HepG2 (cell line): ENCODE data around the gene JMJD7. TPM values are rescaled to one million over a fixed set of nuclear protein-coding genes. Genes with fewer than 3 reads are reported as not detected.

Experiments used
- ATAC-seq: fragments of 200-7000 bp; cut with Tn5 transposase; 3 replicates; pipeline ENCODE4 v1.9.1; 2020; ENCODE audit warnings: mild to moderate bottlenecking, moderate library complexity
- BruUV-seq: library from RNA; stranded (reverse); fragments of 400-500 nt; replicated peaks from 2 replicates; lab custom pipeline; 2021; lab: Mats Ljungman, UMichigan
- CTCF ChIA-PET: fragments of 300-600 bp; formaldehyde crosslinking; extraction: SDS; loops from one replicate; lab custom pipeline; 2021; ENCODE audit warnings: low total read pairs, inconsistent platforms, low intra/inter-chr PET ratio; lab: Yijun Ruan, JAX
- POLR2A ChIA-PET: fragments of 350-600 bp; sonication (Branson Sonifier 250); formaldehyde crosslinking; loops from one replicate; lab custom pipeline; 2020; ENCODE audit warnings: antibody characterized with exemption, inconsistent platforms; lab: Yijun Ruan, JAX
- DNase-seq: peaks from one replicate; pipeline ENCODE4 v3.0.0-alpha.2; 2015; ENCODE audit warnings: low spot score
- FAIRE-seq: peaks from 3 replicates; lab custom pipeline; 2011; peaks lifted over from hg19 to GRCh38; lab: Jason Lieb, UNC
- H2AFZ ChIP-seq: one replicate; pipeline ENCODE4 v1.6.1; 2011; ENCODE audit warnings: low read length, inconsistent platforms
- H3K27ac ChIP-seq: fragments of 300-600 bp; 3 replicates; pipeline ENCODE4 v1.8.0; 2011; ENCODE audit warnings: mixed run types, mild to moderate bottlenecking, mixed read lengths, low read length, inconsistent platforms; ENCODE audit not compliant: insufficient read depth; ENCODE audit errors: extremely low read length
- H3K27me3 ChIP-seq, 2 experiments: fragments of 200-600 bp in 1 of 2; 2 replicates in 1 of 2; 3 replicates in 1 of 2; pipeline versions ENCODE4 v1.6.0 to v1.8.0; 2011; ENCODE audit warnings: low read length in 2 of 2, mild to moderate bottlenecking in 2 of 2, moderate library complexity in 2 of 2, inconsistent platforms in 1 of 2; ENCODE audit not compliant: insufficient read depth in 2 of 2, control insufficient read depth in 1 of 2
- H3K36me3 ChIP-seq, 2 experiments: fragments of 200-600 bp in 1 of 2; replicated peaks in 1 of 2; 2 replicates in 1 of 2; 3 replicates in 1 of 2; pipeline versions ENCODE4 v1.5.1 to v1.8.0; 2011; ENCODE audit warnings: low read length in 2 of 2, inconsistent platforms in 1 of 2; ENCODE audit not compliant: insufficient read depth in 2 of 2, control insufficient read depth in 1 of 2
- H3K4me1 ChIP-seq: 2 replicates; pipeline ENCODE4 v1.5.1; 2012; ENCODE audit warnings: low read length, inconsistent platforms; ENCODE audit not compliant: insufficient read depth
- H3K4me2 ChIP-seq: 2 replicates; pipeline ENCODE4 v1.6.0; 2011; ENCODE audit warnings: low read depth, low read length, inconsistent platforms
- H3K4me3 ChIP-seq, 3 experiments: fragments of 200-600 bp in 1 of 3; sonication (generic), shearing (Covaris generic) in 1 of 3; replicated peaks in 1 of 3; 2 replicates each; pipeline ENCODE4 v1.5.1; 2011 to 2016; ENCODE audit warnings: low read length in 3 of 3, inconsistent platforms in 2 of 3, low read depth in 2 of 3, mild to moderate bottlenecking in 2 of 3, control low read depth in 1 of 3, mixed read lengths in 1 of 3; ENCODE audit not compliant: insufficient read depth in 1 of 3
- H3K79me2 ChIP-seq: one replicate; pipeline ENCODE4 v1.6.1; 2011; ENCODE audit warnings: low read length, inconsistent platforms; ENCODE audit not compliant: insufficient read depth
- H3K9ac ChIP-seq: 2 replicates; pipeline ENCODE4 v1.6.0; 2011; ENCODE audit warnings: mild to moderate bottlenecking, low read depth, low read length, inconsistent platforms; ENCODE audit not compliant: insufficient read depth
- H3K9me3 ChIP-seq: 2 replicates; pipeline ENCODE4 v1.5.1; 2012; ENCODE audit warnings: mild to moderate bottlenecking, low read length
- H4K20me1 ChIP-seq: 2 replicates; pipeline ENCODE4 v1.6.0; 2011; ENCODE audit warnings: inconsistent platforms, mild to moderate bottlenecking, low read length, moderate library complexity; ENCODE audit not compliant: insufficient read depth
- ADNP ChIP-seq: sonication (generic); formaldehyde crosslinking; IDR thresholded peaks from 2 replicates; pipeline ENCODE4 v1.4.0; 2020; ENCODE audit warnings: missing genetic modification reagents
- DMAP1 ChIP-seq: IDR thresholded peaks from 2 replicates; pipeline ENCODE4 v1.6.1; 2016
- MAZ ChIP-seq, 2 experiments: sonication (generic) in 1 of 2; formaldehyde crosslinking in 1 of 2; IDR thresholded peaks; 2 replicates each; pipeline versions ENCODE4 v1.5.0 to v1.6.1; 2012 to 2020; ENCODE audit warnings: low read depth in 2 of 2, mild to moderate bottlenecking in 2 of 2, borderline replicate concordance in 1 of 2, improper control_type of control experiment in 1 of 2, low read length in 1 of 2, missing genetic modification reagents in 1 of 2, moderate library complexity in 1 of 2
- RFX5 ChIP-seq: IDR thresholded peaks from 2 replicates; pipeline ENCODE4 v1.6.1; 2011; ENCODE audit warnings: low read depth, low read length, improper control_type of control experiment
- RORA ChIP-seq: sonication (generic); formaldehyde crosslinking; IDR thresholded peaks from 2 replicates; pipeline ENCODE4 v1.5.0; 2020; ENCODE audit warnings: mild to moderate bottlenecking, missing genetic modification reagents, moderate library complexity
- ZNF839 ChIP-seq: sonication (generic); formaldehyde crosslinking; IDR thresholded peaks from 2 replicates; pipeline ENCODE4 v1.4.0; 2020; ENCODE audit warnings: missing genetic modification reagents, mild to moderate bottlenecking, borderline replicate concordance
- WGBS: methylation state at CpG from one replicate; pipeline ENCODE4 v1.1.6; 2017; ENCODE audit warnings: low lambda C conversion rate; 5-methylcytosine and 5-hydroxymethylcytosine counted together
- in situ Hi-C: cut with HindIII; loops from 2 replicates; pipeline ENCODE4 v1.10.0; 2017; ENCODE audit warnings: low pct_unique_long_range_greater_than_20kb; ENCODE audit not compliant: extremely low pct_ligation_motif_present
- intact Hi-C: fragments of 100-400 bp; cut with micrococcal nuclease; formaldehyde crosslinking; loops from one replicate; pipeline ENCODE4 v1.10.0; 2022; ENCODE audit not compliant: unreplicated experiment
- polyA plus RNA-seq, 8 experiments: library from polyadenylated mRNA; depleted of rRNA in 3 of 8; stranded (reverse) in 7 of 8; unstranded in 1 of 8; fragments of >200 nt; fragmentation: Illumina TruSeq in 4 of 8; extraction: Trizol in 4 of 8; gene quantifications; 2 replicates each; pipeline versions ENCODE4 v1.2.1 to v1.2.3, GENCODE V29; 2011 to 2016; ENCODE audit warnings: low read depth in 4 of 8, missing spikeins in 1 of 8, mixed read lengths in 1 of 8; ENCODE audit not compliant: insufficient read depth in 1 of 8
- total RNA-seq, 5 experiments: library from RNA; depleted of rRNA; stranded (reverse); fragments of >200 nt; fragmentation: Illumina TruSeq; extraction: Trizol; gene quantifications; 2 replicates each; pipeline ENCODE4 v1.2.3, GENCODE V29; 2016; ENCODE audit warnings: low read depth in 1 of 5
- TF ChIP-seq, protein P1 (sequence below): sonication (generic); formaldehyde crosslinking; IDR thresholded peaks from 2 replicates; pipeline ENCODE4 v1.8.1; 2023; ENCODE audit warnings: mild to moderate bottlenecking, inconsistent platforms, moderate library complexity, missing genetic modification reagents, borderline replicate concordance
- TF ChIP-seq, protein P2 (sequence below), 2 experiments: IDR thresholded peaks; 2 replicates each; pipeline ENCODE4 v1.6.1; 2011 to 2012; ENCODE audit warnings: low read length in 2 of 2, borderline replicate concordance in 1 of 2, low read depth in 1 of 2, mild to moderate bottlenecking in 1 of 2, moderate library complexity in 1 of 2
- TF ChIP-seq, protein P3 (sequence below): sonication (generic); formaldehyde crosslinking; IDR thresholded peaks from 2 replicates; pipeline ENCODE4 v1.5.0; 2020; ENCODE audit warnings: mild to moderate bottlenecking, missing genetic modification reagents
- TF ChIP-seq, protein P4 (sequence below): IDR thresholded peaks from 2 replicates; pipeline ENCODE4 v1.6.1; 2016; ENCODE audit warnings: low read depth
- TF ChIP-seq, protein P5 (sequence below): sonication (generic); formaldehyde crosslinking; IDR thresholded peaks from 2 replicates; pipeline ENCODE4 v1.5.1; 2020; ENCODE audit warnings: missing genetic modification reagents, mild to moderate bottlenecking, borderline replicate concordance

Gene JMJD7
- total and polyA plus RNA-seq, 2 of the 13 experiments (the other 11 are each of a cell fraction or from before 2014, with no cell fraction given): 6.4 to 7.1 TPM

DNA sequence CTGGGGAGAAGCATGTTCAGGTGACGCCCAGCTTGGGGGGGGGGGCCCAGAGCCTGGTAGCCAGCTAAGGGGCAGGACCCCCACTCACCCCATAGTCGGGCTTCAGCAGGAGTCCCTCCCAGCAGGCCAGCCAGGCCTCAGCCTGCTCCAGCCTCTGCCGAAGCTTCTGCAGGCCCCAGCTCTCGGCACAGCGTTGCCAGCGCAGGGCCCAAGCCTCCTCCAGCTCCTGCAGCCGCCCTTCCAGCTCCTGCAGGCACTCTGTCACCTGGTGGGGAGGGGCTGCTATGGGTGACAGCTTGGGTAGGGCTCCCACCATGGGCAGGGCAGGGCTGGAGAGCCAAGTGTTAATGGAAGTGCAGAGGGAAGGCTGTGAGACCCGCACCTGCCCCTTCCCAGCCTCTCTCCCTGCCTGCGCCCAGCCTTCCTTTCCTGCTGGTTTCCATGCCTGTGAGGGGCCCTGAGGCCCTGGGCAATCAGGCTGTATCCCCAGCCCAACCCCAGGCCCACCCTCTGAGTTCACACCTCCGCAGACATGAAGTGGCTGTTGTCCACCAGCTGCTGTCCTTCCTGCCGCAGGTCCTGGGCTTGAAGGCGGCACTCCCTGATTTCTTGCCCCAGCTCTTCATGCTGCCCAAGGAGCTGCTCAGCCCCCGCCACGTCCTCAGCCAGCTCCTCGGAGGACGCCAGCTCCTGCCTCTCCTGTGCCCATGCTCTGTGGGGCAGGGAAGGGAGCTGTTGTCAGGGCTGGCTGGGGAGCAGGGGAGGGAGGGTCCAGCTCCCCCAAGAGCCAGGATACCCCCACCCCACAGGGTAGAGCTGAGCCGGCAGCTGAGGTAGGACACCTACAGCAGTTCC lies 25.1 kb downstream of the JMJD7 start (continued):
- TF ChIP-seq, protein P1, sequence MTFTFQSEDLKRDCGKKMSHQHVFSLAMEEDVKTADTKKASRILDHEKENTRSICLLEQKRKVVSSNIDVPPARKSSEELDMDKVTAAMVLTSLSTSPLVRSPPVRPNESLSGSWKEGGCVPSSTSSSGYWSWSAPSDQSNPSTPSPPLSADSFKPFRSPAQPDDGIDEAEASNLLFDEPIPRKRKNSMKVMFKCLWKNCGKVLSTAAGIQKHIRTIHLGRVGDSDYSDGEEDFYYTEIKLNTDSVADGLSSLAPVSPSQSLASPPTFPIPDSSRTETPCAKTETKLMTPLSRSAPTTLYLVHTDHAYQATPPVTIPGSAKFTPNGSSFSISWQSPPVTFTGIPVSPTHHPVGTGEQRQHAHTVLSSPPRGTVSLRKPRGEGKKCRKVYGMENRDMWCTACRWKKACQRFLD (CRISPR knock-in tag): no peak
- no peak for TF ChIP-seq RFX5
- TF ChIP-seq DMAP1: no peak
- no peak for TF ChIP-seq ADNP (CRISPR knock-in tag)
- TF ChIP-seq, protein P2, sequence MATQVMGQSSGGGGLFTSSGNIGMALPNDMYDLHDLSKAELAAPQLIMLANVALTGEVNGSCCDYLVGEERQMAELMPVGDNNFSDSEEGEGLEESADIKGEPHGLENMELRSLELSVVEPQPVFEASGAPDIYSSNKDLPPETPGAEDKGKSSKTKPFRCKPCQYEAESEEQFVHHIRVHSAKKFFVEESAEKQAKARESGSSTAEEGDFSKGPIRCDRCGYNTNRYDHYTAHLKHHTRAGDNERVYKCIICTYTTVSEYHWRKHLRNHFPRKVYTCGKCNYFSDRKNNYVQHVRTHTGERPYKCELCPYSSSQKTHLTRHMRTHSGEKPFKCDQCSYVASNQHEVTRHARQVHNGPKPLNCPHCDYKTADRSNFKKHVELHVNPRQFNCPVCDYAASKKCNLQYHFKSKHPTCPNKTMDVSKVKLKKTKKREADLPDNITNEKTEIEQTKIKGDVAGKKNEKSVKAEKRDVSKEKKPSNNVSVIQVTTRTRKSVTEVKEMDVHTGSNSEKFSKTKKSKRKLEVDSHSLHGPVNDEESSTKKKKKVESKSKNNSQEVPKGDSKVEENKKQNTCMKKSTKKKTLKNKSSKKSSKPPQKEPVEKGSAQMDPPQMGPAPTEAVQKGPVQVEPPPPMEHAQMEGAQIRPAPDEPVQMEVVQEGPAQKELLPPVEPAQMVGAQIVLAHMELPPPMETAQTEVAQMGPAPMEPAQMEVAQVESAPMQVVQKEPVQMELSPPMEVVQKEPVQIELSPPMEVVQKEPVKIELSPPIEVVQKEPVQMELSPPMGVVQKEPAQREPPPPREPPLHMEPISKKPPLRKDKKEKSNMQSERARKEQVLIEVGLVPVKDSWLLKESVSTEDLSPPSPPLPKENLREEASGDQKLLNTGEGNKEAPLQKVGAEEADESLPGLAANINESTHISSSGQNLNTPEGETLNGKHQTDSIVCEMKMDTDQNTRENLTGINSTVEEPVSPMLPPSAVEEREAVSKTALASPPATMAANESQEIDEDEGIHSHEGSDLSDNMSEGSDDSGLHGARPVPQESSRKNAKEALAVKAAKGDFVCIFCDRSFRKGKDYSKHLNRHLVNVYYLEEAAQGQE (IDR thresholded peaks at IDR 0.05; ENCODE audit: borderline replicate concordance in 1 of 2, low read depth in 1 of 2, low read length in 2 of 2): no peak

DNA sequence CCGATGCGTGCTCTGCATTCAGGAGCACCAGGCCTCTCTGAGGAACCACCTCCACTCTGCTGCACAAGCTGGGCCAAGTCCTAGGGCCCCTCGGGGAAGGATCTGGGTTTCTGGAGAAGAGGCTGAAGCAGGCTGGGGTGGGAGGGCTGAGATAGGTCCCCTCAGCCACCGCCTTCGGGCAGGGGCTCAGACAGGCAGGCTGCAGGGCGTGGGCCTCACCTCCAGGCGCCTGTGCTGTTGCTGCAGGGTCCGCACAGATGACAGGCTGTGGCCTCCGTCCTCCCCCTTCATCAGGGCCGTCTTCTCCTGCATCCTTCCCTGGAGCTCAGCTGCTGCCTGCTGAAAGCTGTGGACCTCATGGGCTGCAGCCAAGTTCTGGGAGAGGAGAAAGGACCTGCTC lies 25.9 kb downstream of the JMJD7 start:
- no peak overlapping the region for H3K4me3 ChIP-seq
- no peak overlapping the region for H2AFZ ChIP-seq
- no peak overlapping the region for H3K9ac ChIP-seq
- no peaks in the 10 kb centered on the region; the same call in 1 of the 2 replicates for H4K20me1 ChIP-seq
- 60% methylated on average over 1 of the region's 10 CpGs for WGBS
- no peaks in the 10 kb centered on the region for H3K9me3 ChIP-seq
- H3K27ac ChIP-seq: no peak overlapping the region
- ChIA-PET CTCF (no interaction called here), POLR2A (no interaction called here)
- no peaks in the 10 kb centered on the region for H3K36me3 ChIP-seq
- in situ Hi-C loops: no loop called here
- FAIRE-seq (no peak), ATAC-seq (no peak), DNase-seq (no peak)
- H3K79me2 ChIP-seq: no peaks in the 10 kb centered on the region
- BruUV-seq: no TSS peak
- intact Hi-C loops: no loop called here
- H3K4me1 ChIP-seq: peaks cover 12% of the 10 kb centered on the region
- H3K27me3 ChIP-seq: peaks cover 10 to 33% of the 10 kb centered on the region in 2 experiments; a peak in 4 of 5 replicates
- no peak overlapping the region for H3K4me2 ChIP-seq
- no peak for TF ChIP-seq RORA (CRISPR knock-in tag)
- TF ChIP-seq, protein P3, sequence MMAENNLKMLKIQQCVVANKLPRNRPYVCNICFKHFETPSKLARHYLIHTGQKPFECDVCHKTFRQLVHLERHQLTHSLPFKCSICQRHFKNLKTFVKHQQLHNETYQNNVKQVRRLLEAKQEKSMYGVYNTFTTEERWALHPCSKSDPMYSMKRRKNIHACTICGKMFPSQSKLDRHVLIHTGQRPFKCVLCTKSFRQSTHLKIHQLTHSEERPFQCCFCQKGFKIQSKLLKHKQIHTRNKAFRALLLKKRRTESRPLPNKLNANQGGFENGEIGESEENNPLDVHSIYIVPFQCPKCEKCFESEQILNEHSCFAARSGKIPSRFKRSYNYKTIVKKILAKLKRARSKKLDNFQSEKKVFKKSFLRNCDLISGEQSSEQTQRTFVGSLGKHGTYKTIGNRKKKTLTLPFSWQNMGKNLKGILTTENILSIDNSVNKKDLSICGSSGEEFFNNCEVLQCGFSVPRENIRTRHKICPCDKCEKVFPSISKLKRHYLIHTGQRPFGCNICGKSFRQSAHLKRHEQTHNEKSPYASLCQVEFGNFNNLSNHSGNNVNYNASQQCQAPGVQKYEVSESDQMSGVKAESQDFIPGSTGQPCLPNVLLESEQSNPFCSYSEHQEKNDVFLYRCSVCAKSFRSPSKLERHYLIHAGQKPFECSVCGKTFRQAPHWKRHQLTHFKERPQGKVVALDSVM (CRISPR knock-in tag): no peak
- TF ChIP-seq, protein P4, sequence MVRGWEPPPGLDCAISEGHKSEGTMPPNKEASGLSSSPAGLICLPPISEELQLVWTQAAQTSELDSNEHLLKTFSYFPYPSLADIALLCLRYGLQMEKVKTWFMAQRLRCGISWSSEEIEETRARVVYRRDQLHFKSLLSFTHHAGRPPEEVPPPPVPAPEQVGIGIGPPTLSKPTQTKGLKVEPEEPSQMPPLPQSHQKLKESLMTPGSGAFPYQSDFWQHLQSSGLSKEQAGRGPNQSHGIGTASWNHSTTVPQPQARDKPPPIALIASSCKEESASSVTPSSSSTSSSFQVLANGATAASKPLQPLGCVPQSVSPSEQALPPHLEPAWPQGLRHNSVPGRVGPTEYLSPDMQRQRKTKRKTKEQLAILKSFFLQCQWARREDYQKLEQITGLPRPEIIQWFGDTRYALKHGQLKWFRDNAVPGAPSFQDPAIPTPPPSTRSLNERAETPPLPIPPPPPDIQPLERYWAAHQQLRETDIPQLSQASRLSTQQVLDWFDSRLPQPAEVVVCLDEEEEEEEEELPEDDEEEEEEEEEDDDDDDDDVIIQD (CRISPR knock-in tag): no peak
- TF ChIP-seq, protein P5, sequence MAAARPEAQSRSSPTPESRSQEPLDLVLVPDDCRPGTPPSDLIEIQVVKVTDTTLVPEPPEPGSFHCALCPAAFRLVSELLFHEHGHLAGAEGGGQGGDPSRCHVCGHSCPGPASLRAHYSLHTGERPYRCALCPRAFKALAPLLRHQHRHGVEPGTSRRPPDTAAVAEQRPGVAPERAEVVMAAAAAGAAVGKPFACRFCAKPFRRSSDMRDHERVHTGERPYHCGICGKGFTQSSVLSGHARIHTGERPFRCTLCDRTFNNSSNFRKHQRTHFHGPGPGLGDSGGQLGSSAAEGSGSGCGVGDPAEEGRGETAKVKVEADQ (CRISPR knock-in tag): no peak
- TF ChIP-seq MAZ (IDR thresholded peaks at IDR 0.05; ENCODE audit: borderline replicate concordance, low read depth, low read length): no peak
- no peak for TF ChIP-seq MAZ (CRISPR knock-in tag; IDR thresholded peaks at IDR 0.05; ENCODE audit: low read depth)
- TF ChIP-seq ZNF839 (CRISPR knock-in tag): no peak
